GM21619 (cell line): Measurements from ENCODE around the gene HOXB3.
"Not testable (repeated sequence)": the region's sequence is repeated elsewhere in the genome, so short reads cannot be mapped to it uniquely, and the experiment has no call there.

Experiments used
- ATAC-seq: cut with Tn5 transposase; IDR thresholded peaks from one replicate; pipeline ENCODE4 v1.9.1; 2021; ENCODE audit not compliant: unreplicated experiment

Gene HOXB3

GRCh38 chr17:48530208-48530886 is 59.7 kb downstream of the HOXB3 start:
- no peak for ATAC-seq

DNA sequence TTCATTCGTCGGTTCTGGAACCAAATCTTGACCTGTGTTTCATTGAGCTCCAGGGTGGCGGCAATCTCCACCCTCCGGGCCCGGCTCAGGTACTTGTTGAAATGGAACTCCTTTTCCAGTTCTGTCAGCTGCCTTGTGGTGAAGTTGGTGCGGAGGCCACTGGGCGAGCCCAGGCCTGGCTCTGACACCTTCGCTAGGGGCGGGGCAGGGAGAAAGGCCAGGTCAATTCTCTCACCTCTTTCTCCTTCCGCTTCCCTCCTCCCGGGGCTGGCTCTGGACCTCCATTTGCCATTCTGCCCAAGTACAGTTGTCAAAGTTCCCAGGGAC is 60.4 kb downstream of the HOXB3 start:
- ATAC-seq = no peak

DNA sequence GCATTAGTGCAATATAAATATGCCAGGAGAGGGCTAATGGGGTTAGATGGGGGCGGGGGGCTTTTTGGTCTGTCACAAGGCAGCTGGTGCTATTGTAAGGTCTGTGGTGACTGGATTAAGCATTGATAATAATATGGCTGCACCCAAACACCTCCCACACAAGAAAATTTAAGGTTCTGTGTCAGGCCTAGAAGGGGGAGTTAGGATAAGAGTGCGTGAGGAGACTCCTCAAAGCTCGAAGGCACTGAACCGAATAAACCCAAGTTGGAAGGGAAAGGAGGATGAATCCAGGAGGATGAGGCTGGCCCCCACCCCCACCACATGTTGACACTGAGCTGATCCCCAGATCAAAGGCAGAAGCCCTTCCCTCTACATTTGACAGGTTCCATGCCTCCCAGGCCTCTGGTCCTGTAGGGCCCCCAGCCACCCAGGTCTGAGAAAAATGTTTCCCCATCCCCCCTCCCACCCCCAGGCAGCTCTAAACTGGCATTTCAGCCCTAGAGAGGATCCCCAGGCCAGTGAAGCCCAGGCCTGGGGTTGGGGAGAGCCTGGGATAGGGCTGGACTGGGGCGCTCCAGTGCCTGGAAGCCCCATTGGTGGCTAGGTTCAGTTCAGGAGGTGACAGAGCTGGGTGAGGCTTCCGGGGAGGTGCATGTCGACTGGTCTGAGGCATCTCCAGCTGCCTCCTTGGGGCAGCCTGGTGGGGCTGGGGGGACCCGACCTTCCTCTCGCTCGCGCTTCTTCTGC is 60.9 kb downstream of the HOXB3 start:
- no peak for ATAC-seq

GRCh38 chr17:48528153-48528935 is 61.7 kb downstream of the HOXB3 start:
- ATAC-seq = no peak

GRCh38 chr17:48527547-48527932 is 62.5 kb downstream of the HOXB3 start:
- no peak for ATAC-seq

GRCh38 chr17:48526608-48527546 is 63.2 kb downstream of the HOXB3 start:
- no peak for ATAC-seq

GRCh38 chr17:48523010-48523409 is 67.0 kb downstream of the HOXB3 start:
- no peak for ATAC-seq

- ATAC-seq = no peak
These were observed 67.9 kb downstream of the HOXB3 start for GRCh38 chr17:48522031-48522653.

DNA sequence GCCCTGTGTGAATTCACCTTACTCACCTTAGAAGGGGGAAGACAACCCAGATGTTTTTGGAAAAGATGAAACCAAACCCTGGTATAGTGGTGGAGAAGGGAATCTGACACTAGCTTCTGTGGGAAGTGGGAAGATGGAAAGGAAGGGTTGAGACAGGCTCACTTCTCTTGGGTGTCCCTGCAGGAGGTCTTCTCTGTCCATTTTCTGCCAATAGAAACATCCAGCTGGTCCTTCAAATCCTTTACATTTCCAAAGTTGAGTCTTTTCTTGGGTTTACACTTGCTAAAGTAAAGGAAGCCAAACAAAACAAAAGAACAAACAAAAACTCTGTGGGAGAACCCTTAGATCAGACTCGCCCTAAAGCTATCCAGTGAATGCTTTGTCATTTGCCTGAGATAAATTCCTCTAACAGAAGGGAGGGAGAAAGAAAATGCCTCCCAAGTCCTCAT is 69.4 kb downstream of the HOXB3 start:
- ATAC-seq = no peak

GRCh38 chr17:48519427-48519826 is 70.6 kb downstream of the HOXB3 start:
- no peak for ATAC-seq

DNA sequence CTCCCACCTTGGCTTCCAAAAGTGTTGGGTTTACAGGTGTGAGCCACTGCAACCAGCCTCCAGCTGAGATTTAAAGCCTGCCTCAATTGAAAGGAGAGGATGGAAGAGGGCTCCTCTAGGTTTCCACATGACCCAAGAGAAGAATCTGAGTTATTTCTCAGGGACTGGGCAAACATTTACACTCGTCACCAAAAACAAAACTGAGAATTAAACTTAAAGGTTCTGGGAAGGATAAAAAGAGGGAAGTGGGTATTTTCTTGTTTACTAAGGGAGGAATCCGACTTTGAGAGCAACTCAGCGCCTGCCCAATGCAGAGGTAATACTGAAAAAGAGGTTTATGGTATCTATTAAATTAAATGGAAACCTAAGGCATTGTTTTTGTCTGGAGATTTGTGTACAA is 72.6 kb downstream of the HOXB3 start:
- ATAC-seq = no peak

DNA sequence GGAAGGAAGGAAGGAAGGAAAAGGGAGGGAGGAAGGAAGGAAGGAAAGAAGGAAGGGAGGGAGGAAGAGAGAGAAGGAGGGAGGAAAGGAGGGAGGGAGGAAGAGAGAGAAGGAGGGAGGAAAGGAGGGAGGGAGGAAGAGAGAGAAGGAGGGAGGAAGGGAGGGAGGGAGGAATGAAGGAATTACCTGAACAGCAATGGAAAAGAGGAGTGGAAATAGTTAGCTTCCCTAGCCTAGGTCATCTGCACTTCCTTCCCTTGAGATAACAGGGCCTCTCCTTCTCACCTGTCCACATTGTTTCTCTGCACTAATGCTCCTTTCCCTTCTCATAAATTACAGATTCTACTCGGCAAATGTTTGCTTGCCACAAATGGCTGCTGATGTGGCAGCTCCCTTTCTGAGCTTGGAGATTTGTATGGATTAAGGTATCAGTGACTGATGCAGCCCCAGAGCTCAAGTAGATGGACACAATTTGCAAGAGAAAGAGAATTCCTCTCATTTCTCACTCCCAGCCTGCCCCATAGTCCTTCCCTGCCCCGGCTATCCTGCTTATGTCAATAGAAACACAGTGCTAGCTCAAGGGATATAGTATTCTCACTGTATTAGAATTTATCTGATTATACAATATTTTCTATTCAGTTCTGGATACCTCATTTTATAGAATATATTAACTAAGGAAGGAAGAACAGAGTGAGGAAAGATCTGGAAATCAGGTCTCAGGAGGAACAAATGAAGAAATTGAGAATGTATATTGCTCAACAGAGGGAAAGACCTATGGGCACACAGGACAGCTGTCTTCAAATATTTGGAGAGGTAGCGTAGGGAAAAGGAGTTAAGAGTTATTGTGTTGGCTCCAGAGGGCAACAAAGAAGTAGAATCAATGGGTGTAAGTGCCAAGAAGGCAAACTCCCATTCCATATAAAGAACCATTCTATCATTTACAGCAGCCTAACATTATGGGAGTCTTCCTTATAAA is 73.8 kb downstream of the HOXB3 start:
- no peak for ATAC-seq

DNA sequence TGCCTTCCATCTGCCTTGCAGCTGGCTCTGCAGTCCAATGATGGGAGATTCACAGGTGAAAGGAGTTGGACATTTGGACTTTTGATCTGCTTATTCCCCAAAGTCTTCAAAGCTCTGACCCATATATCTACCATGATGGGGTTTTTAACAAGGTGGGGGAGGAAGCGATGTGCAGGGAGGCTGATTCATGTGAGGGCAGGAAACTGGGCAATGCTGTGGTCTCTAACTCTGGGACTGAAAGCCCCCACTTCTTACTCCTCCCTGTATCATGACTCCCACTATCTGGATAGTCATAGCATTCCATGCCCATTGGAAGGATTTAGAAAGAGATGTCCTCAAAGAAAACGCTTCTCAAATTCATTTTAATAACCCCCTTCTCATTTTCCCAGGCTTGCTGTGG is 75.6 kb downstream of the HOXB3 start:
- ATAC-seq = no peak

- peak; percentile 39 for ATAC-seq
These were observed 76.2 kb downstream of the HOXB3 start for GRCh38 chr17:48513666-48514455.

DNA sequence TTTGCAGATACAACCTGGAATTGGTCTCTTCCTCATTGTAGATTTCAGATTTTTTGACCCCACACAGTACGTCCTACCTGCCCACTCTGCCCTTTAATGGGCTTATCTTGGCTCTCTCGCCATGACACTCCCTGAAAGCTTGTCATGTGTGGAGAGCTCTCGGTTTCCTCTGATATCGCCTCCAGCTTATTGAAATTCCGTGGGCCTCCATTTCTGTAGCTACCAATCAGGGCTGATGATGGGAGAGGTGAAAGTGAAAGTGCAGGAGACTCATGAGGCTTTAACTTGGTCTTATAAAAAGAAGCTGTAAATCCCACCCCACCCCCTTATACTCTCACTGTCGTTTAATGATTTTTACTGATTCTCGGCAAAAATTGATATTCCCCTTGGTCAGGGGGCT is 76.9 kb downstream of the HOXB3 start:
- ATAC-seq = no peak

- ATAC-seq = peak; percentile 52
These were observed 79.1 kb downstream of the HOXB3 start for GRCh38 chr17:48510761-48511604.

DNA sequence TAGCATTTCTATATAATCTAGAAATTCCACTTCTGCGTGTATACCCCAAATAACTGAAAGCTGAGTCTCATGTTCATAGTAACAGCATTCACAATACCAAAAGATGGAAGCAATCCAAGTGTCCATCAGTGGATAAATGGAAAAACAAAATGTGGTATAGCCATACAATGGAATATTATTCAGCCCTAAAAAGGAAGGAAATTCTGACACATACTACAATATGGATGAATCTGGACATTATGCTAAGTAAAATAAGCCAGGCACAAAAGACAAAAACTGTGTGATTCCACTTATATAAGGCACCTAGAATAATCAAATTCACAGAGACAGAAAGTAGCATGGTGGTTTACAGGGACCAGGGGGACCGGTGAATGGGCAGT is 79.7 kb downstream of the HOXB3 start:
- ATAC-seq = no peak

GRCh38 chr17:48509708-48510107 is 80.3 kb downstream of the HOXB3 start:
- ATAC-seq = not testable (repeated sequence)
